ENCODE results near the gene OGFOD3. TPM values are rescaled to one million over a fixed set of nuclear protein-coding genes. Genes with fewer than 3 reads are reported as not detected.

The OGFOD3 gene
- total RNA-seq, 1 donor from 2014 or later = 63.9 TPM

GRCh38 chr17:82440991-82441627 is 22.7 kb upstream of the OGFOD3 start:
- no peak for DNase-seq (ENCODE audit: low read depth)
- TF ChIP-seq, protein P1, sequence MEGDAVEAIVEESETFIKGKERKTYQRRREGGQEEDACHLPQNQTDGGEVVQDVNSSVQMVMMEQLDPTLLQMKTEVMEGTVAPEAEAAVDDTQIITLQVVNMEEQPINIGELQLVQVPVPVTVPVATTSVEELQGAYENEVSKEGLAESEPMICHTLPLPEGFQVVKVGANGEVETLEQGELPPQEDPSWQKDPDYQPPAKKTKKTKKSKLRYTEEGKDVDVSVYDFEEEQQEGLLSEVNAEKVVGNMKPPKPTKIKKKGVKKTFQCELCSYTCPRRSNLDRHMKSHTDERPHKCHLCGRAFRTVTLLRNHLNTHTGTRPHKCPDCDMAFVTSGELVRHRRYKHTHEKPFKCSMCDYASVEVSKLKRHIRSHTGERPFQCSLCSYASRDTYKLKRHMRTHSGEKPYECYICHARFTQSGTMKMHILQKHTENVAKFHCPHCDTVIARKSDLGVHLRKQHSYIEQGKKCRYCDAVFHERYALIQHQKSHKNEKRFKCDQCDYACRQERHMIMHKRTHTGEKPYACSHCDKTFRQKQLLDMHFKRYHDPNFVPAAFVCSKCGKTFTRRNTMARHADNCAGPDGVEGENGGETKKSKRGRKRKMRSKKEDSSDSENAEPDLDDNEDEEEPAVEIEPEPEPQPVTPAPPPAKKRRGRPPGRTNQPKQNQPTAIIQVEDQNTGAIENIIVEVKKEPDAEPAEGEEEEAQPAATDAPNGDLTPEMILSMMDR (conservative IDR thresholded peaks at IDR 0.05; ENCODE audit: low read depth, low read length) = no peak
- H3K4me3 ChIP-seq (ENCODE audit: low read depth, low read length) = no peak overlapping the region

GRCh38 chr17:82440469-82440981 is 22.1 kb upstream of the OGFOD3 start:
- no peak overlapping the region for H3K4me3 ChIP-seq (ENCODE audit: low read depth, low read length)
- DNase-seq (ENCODE audit: low read depth) = no peak
- TF ChIP-seq, protein P1 (conservative IDR thresholded peaks at IDR 0.05; ENCODE audit: low read depth, low read length) = no peak

- no peak overlapping the region for H3K4me3 ChIP-seq (ENCODE audit: low read depth, low read length)
- DNase-seq (ENCODE audit: low read depth) = no peak
- TF ChIP-seq, protein P1 (conservative IDR thresholded peaks at IDR 0.05; ENCODE audit: low read depth, low read length) = no peak
These were observed 21.5 kb upstream of the OGFOD3 start for GRCh38 chr17:82439829-82440365.

DNA sequence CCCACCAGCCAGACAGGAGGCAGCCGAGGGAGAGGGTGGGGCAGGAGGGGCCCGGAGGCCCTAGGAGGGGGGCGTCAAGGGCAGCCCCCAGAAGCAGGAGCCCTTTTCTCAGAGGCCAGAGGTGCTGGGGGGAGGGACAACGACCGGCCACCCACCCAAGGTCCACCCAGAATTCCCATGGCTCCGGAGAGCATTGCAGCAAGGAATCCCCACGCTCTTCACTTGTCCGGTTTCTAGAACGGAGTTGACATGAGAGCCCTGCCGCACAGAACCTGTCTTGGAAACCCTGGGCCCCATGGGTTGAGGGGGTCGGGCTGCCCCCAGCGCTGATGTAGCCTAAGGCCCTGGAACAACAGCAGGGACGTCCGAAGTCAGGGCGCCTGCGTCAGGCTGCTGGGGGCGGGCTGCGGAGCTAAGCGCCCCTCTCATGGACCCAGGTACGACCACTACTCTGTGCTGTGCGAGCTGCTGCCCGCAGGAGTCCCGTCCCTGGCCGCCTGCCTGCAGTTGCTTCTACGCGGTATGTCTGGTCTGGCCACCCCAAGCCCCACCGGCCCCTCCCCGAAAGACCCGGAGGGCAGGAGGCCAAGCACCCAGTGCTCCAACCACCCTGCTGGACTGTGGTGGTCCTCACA is 20.9 kb upstream of the OGFOD3 start:
- DNase-seq (ENCODE audit: low read depth) = no peak
- H3K4me3 ChIP-seq (ENCODE audit: low read depth, low read length) = no peak overlapping the region
- TF ChIP-seq, protein P1 (conservative IDR thresholded peaks at IDR 0.05; ENCODE audit: low read depth, low read length) = no peak

GRCh38 chr17:82438401-82439193 is 20.2 kb upstream of the OGFOD3 start:
- TF ChIP-seq, protein P1 (conservative IDR thresholded peaks at IDR 0.05; ENCODE audit: low read depth, low read length) = no peak
- H3K4me3 ChIP-seq (ENCODE audit: low read depth, low read length) = no peak overlapping the region

DNA sequence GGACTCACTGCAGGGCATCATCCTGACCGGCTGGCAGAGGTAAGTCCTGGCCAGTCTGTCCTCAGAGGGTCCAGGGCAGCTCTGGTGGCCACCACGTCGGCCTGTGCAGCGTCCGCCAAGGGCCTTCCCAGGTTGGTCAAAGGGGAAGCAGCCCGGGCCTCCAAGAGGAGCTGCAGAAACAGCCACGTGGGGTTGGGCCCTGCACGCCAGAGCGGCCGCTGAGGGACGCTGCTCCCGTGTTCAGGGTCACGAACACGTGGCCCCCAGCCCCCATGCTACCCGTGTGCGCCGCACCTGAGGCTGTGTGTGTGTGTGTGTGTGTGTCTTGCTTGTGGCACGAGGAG is 18.9 kb upstream of the OGFOD3 start:
- no peak overlapping the region for H3K4me3 ChIP-seq (ENCODE audit: low read depth, low read length)
- DNase-seq (ENCODE audit: low read depth) = no peak
- TF ChIP-seq, protein P1 (conservative IDR thresholded peaks at IDR 0.05; ENCODE audit: low read depth, low read length) = no peak

More at GRCh38 chr17:82438401-82439193, 20.2 kb upstream of the OGFOD3 start:
- DNase-seq (ENCODE audit: low read depth) = no peak
